ENCODE data around the gene SKI. TPM values are rescaled to one million over a fixed set of nuclear protein-coding genes. Genes with fewer than 3 reads are reported as not detected.

SKI gene
- total RNA-seq, 2 experiments from 2014 or later = 286 to 324 TPM

- Mint-ChIP-seq H3K27me3 (no peaks in the 10 kb centered on the region), H3K4me1 (ENCODE audit: low read depth) (peaks cover 10% of the 10 kb centered on the region), H3K4me3 (no peak overlapping the region), H3K27ac (no peak overlapping the region), H3K9me3 (no peaks in the 10 kb centered on the region), H3K36me3 (ENCODE audit: low read depth) (no peaks in the 10 kb centered on the region)
- TF ChIP-seq CTCF (IDR thresholded peaks at IDR 0.05) = no peak
- no peak for DNase-seq
- Histone ChIP-seq H3K27me3 (ENCODE audit: control insufficient read depth in 1 of 2, insufficient read depth in 2 of 2, low read length in 2 of 2) (no peaks in the 10 kb centered on the region), H3K4me3 (ENCODE audit: low read length) (no peak overlapping the region), H3K36me3 (ENCODE audit: insufficient read depth, low read length) (no peaks in the 10 kb centered on the region), H3K9me3 (ENCODE audit: control insufficient read depth in 1 of 2, insufficient read depth in 1 of 2, low read length in 2 of 2) (no peaks in the 10 kb centered on the region), H3K4me1 (ENCODE audit: insufficient read depth, low read length) (peaks cover 43% of the 10 kb centered on the region), H3K27ac (ENCODE audit: low read depth in 1 of 2, low read length in 2 of 2) (no peak overlapping the region)
- POLR2A ChIA-PET = no interaction called here
- ATAC-seq (ENCODE audit: poor library complexity) = no peak
- intact Hi-C loops (cut with DNase I, micrococcal nuclease) = loop anchor here (5.0 to 10.0 kb wide), 2 partner anchors 64 to 66 kb away; no protein-coding TSS in a partner anchor
- CTCF ChIA-PET = interaction anchor here (0.7 kb wide), 1 partner anchor 124 kb away, joined by 3 read pairs; no protein-coding TSS in a partner anchor
These were observed 90.5 kb downstream of the SKI start for GRCh38 chr1:2318314-2319278.

GRCh38 chr1:2319291-2319690, 91.2 kb downstream of the SKI start:
- no peaks in the 10 kb centered on the region for H3K36me3 ChIP-seq (ENCODE audit: insufficient read depth, low read length)
- TF ChIP-seq CTCF (IDR thresholded peaks at IDR 0.05) = no peak
- H3K27ac ChIP-seq (ENCODE audit: low read depth in 1 of 2, low read length in 2 of 2) = no peak overlapping the region
- ChIA-PET POLR2A (no interaction called here), CTCF (interaction anchor here (0.7 kb wide), 1 partner anchor 124 kb away, joined by 3 read pairs; no protein-coding TSS in a partner anchor)
- Mint-ChIP-seq H3K27me3 (no peaks in the 10 kb centered on the region), H3K27ac (no peak overlapping the region), H3K36me3 (ENCODE audit: low read depth) (no peaks in the 10 kb centered on the region), H3K4me1 (ENCODE audit: low read depth) (peaks cover 8% of the 10 kb centered on the region), H3K9me3 (no peaks in the 10 kb centered on the region), H3K4me3 (no peak overlapping the region)
- H3K4me1 ChIP-seq (ENCODE audit: insufficient read depth, low read length) = peaks cover 36% of the 10 kb centered on the region
- no peaks in the 10 kb centered on the region for H3K27me3 ChIP-seq (ENCODE audit: control insufficient read depth in 1 of 2, insufficient read depth in 2 of 2, low read length in 2 of 2)
- no peaks in the 10 kb centered on the region for H3K9me3 ChIP-seq (ENCODE audit: control insufficient read depth in 1 of 2, insufficient read depth in 1 of 2, low read length in 2 of 2)
- ATAC-seq (ENCODE audit: poor library complexity) (no peak), DNase-seq (no peak)
- H3K4me3 ChIP-seq (ENCODE audit: low read length) = no peak overlapping the region
- intact Hi-C loops (cut with DNase I, micrococcal nuclease) = loop anchor here (5.0 to 10.0 kb wide), 2 partner anchors 63 to 66 kb away; no protein-coding TSS in a partner anchor

DNA sequence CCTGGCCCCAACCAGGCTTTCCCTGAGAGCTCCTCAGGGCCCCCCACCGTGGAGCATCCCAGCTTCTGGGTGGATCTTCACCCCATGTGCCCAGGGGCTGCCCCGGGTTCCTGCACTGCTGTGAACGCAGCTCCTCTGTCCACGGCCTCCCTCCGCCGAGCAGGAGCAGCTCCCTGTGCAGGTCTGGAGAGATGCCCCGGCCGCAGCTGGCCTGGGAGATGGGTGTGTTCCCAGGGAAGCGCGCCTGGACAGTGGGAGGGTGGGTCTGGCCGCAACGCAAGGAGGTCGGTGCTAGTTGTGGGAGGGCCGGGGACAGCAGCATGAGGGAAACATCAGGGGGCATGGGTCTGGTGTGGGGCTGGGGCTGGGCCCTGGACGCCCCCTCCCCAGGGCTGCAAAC, 91.9 kb downstream of the SKI start:
- ChIA-PET POLR2A (interaction anchor here (1.6 kb wide), 1 partner anchor 19 kb away, joined by 4 read pairs; no protein-coding TSS in a partner anchor), CTCF (no interaction called here)
- Mint-ChIP-seq H3K9me3 (no peaks in the 10 kb centered on the region), H3K27me3 (no peaks in the 10 kb centered on the region), H3K36me3 (ENCODE audit: low read depth) (no peaks in the 10 kb centered on the region), H3K4me3 (no peak overlapping the region), H3K4me1 (ENCODE audit: low read depth) (peaks cover 8% of the 10 kb centered on the region), H3K27ac (no peak overlapping the region)
- intact Hi-C loops (cut with DNase I, micrococcal nuclease) = no loop called here
- no peaks in the 10 kb centered on the region for H3K36me3 ChIP-seq (ENCODE audit: insufficient read depth, low read length)
- DNase-seq (no peak), ATAC-seq (ENCODE audit: poor library complexity) (no peak)
- no peak for TF ChIP-seq CTCF (IDR thresholded peaks at IDR 0.05)
- peaks cover 34% of the 10 kb centered on the region for H3K4me1 ChIP-seq (ENCODE audit: insufficient read depth, low read length)
- no peaks in the 10 kb centered on the region for H3K9me3 ChIP-seq (ENCODE audit: control insufficient read depth in 1 of 2, insufficient read depth in 1 of 2, low read length in 2 of 2)
- no peaks in the 10 kb centered on the region for H3K27me3 ChIP-seq (ENCODE audit: control insufficient read depth in 1 of 2, insufficient read depth in 2 of 2, low read length in 2 of 2)
- H3K4me3 ChIP-seq (ENCODE audit: low read length) = no peak overlapping the region
- no peak overlapping the region for H3K27ac ChIP-seq (ENCODE audit: low read depth in 1 of 2, low read length in 2 of 2)

Measured in CD4-positive, alpha-beta T cell (primary cell).